Measurements from ENCODE around the gene SMCO4. TPM values are rescaled to one million over a fixed set of nuclear protein-coding genes. Genes with fewer than 3 reads are reported as not detected.
"Not testable (repeated sequence)": the region's sequence is repeated elsewhere in the genome, so short reads cannot be mapped to it uniquely, and the experiment has no call there.

The SMCO4 gene
- total RNA-seq, 1 experiment from 2014 or later: 23.0 TPM

GRCh38 chr11:93536101-93536861, 6.9 kb downstream of the SMCO4 start:
- Histone ChIP-seq H4K20me1 (ENCODE audit: insufficient read depth) (no peaks in the 10 kb centered on the region), H3K27ac (no peak overlapping the region)
- CTCF ChIA-PET: no interaction called here

GRCh38 chr11:93535578-93535977, 7.6 kb downstream of the SMCO4 start:
- H3K4me2 ChIP-seq; H2AFZ ChIP-seq; H3K9me2 ChIP-seq (ENCODE audit: insufficient read depth); H3K79me2 ChIP-seq (ENCODE audit: low read depth); H3K4me3 ChIP-seq; POLR2A ChIA-PET (ENCODE audit: unreplicated experiment); H3F3A ChIP-seq (ENCODE audit: insufficient read depth, low read depth); H3K27me3 ChIP-seq (ENCODE audit: insufficient read depth, low read depth); H3K27ac ChIP-seq; intact Hi-C loops (cut with micrococcal nuclease; ENCODE audit: unreplicated experiment); DNase-seq; CTCF ChIA-PET; H3K9me3 ChIP-seq (ENCODE audit: insufficient read depth, low read depth); H3K36me3 ChIP-seq (ENCODE audit: low read depth); BruUV-seq (replicated peaks); H3K4me1 ChIP-seq (replicated peaks; ENCODE audit: insufficient read depth); H4K20me1 ChIP-seq (ENCODE audit: insufficient read depth): not testable (repeated sequence)

More at GRCh38 chr11:93536101-93536861, 6.9 kb downstream of the SMCO4 start:
- DNase-seq: no peak
- H2AFZ ChIP-seq: no peak overlapping the region
- H3K9me3 ChIP-seq (ENCODE audit: insufficient read depth, low read depth): no peaks in the 10 kb centered on the region
- intact Hi-C loops (cut with micrococcal nuclease; ENCODE audit: unreplicated experiment): no loop called here
- no peaks in the 10 kb centered on the region for H3K36me3 ChIP-seq (ENCODE audit: low read depth)
- POLR2A ChIA-PET (ENCODE audit: unreplicated experiment): interaction anchor here (0.8 kb wide), 1 partner anchor 1121 kb away, joined by 6 read pairs; no protein-coding TSS in a partner anchor
- BruUV-seq (replicated peaks): no TSS peak
- H3K4me2 ChIP-seq: no peak overlapping the region
- no peak for TF ChIP-seq CTCF (conservative IDR thresholded peaks at IDR 0.05)
- H3K9me2 ChIP-seq (ENCODE audit: insufficient read depth): no peaks in the 10 kb centered on the region
- no peaks in the 10 kb centered on the region for H3K4me1 ChIP-seq (replicated peaks; ENCODE audit: insufficient read depth)
- H3F3A ChIP-seq (ENCODE audit: insufficient read depth, low read depth): peaks cover 2% of the 10 kb centered on the region; the same call in 1 of the 2 replicates
- H3K4me3 ChIP-seq: no peak overlapping the region
- no peaks in the 10 kb centered on the region for H3K27me3 ChIP-seq (ENCODE audit: insufficient read depth, low read depth)
- H3K79me2 ChIP-seq (ENCODE audit: low read depth): no peaks in the 10 kb centered on the region

- ChIA-PET POLR2A (ENCODE audit: unreplicated experiment) (no interaction called here), CTCF (no interaction called here)
- no peak overlapping the region for H2AFZ ChIP-seq
Measured at GRCh38 chr11:93532806-93533205, 10.4 kb downstream of the SMCO4 start.

More at GRCh38 chr11:93532806-93533205, 10.4 kb downstream of the SMCO4 start:
- Histone ChIP-seq H3F3A (ENCODE audit: insufficient read depth, low read depth) (no peaks in the 10 kb centered on the region), H3K4me3 (no peak overlapping the region), H3K79me2 (ENCODE audit: low read depth) (no peaks in the 10 kb centered on the region), H4K20me1 (ENCODE audit: insufficient read depth) (no peaks in the 10 kb centered on the region), H3K27ac (no peak overlapping the region), H3K36me3 (ENCODE audit: low read depth) (no peaks in the 10 kb centered on the region), H3K9me2 (ENCODE audit: insufficient read depth) (no peaks in the 10 kb centered on the region), H3K4me2 (no peak overlapping the region), H3K9me3 (ENCODE audit: insufficient read depth, low read depth) (no peaks in the 10 kb centered on the region), H3K4me1 (replicated peaks; ENCODE audit: insufficient read depth) (no peaks in the 10 kb centered on the region), H3K27me3 (ENCODE audit: insufficient read depth, low read depth) (no peaks in the 10 kb centered on the region)
- BruUV-seq (replicated peaks): no TSS peak
- DNase-seq: no peak
- TF ChIP-seq EZH2 (IDR thresholded peaks at IDR 0.05; ENCODE audit: low read depth) (no peak), CTCF (conservative IDR thresholded peaks at IDR 0.05) (no peak)
- intact Hi-C loops (cut with micrococcal nuclease; ENCODE audit: unreplicated experiment): no loop called here
